GM21423 (cell line): ENCODE measurements around the gene CARMIL1.
"Not testable (repeated sequence)": the region's sequence is repeated elsewhere in the genome, so short reads cannot be mapped to it uniquely, and the experiment has no call there.

Experiments
- ATAC-seq: cut with Tn5 transposase; IDR thresholded peaks from one replicate; pipeline ENCODE4 v1.9.1; 2021; ENCODE audit warnings: mild to moderate bottlenecking, moderate library complexity; ENCODE audit not compliant: unreplicated experiment

CARMIL1 gene

GRCh38 chr6:25277386-25277785 lies 1.8 kb upstream of the CARMIL1 start:
- ATAC-seq = no peak

- ATAC-seq = no peak
Measured at GRCh38 chr6:25277857-25278256, 1.3 kb upstream of the CARMIL1 start.

- peak; percentile 17 for ATAC-seq
Measured at GRCh38 chr6:25278261-25278913, 787 bp upstream of the CARMIL1 start.

GRCh38 chr6:25279748-25280343 lies 672 bp downstream of the CARMIL1 start:
- no peak for ATAC-seq

GRCh38 chr6:25280344-25281074 lies 1.3 kb downstream of the CARMIL1 start:
- peak; percentile 35 for ATAC-seq

- no peak for ATAC-seq
Measured at GRCh38 chr6:25286891-25287290, 7.7 kb downstream of the CARMIL1 start.

- no peak for ATAC-seq
Measured at GRCh38 chr6:25287941-25288340, 8.8 kb downstream of the CARMIL1 start.

GRCh38 chr6:25288518-25288917 lies 9.3 kb downstream of the CARMIL1 start:
- no peak for ATAC-seq

- ATAC-seq = no peak
Measured at GRCh38 chr6:25290306-25291060, 11.3 kb downstream of the CARMIL1 start.

- no peak for ATAC-seq
Measured at GRCh38 chr6:25292384-25292783, 13.2 kb downstream of the CARMIL1 start.

GRCh38 chr6:25295651-25296050 lies 16.5 kb downstream of the CARMIL1 start:
- no peak for ATAC-seq

GRCh38 chr6:25296217-25296905 lies 17.2 kb downstream of the CARMIL1 start:
- no peak for ATAC-seq

GRCh38 chr6:25297039-25297441 lies 17.9 kb downstream of the CARMIL1 start:
- no peak for ATAC-seq

GRCh38 chr6:25297823-25298522 lies 18.8 kb downstream of the CARMIL1 start:
- ATAC-seq = no peak

- not testable (repeated sequence) for ATAC-seq
Measured at GRCh38 chr6:25298523-25298865, 19.3 kb downstream of the CARMIL1 start.

GRCh38 chr6:25301362-25301761 lies 22.2 kb downstream of the CARMIL1 start:
- ATAC-seq = peak; percentile 44

GRCh38 chr6:25302151-25302550 lies 23.0 kb downstream of the CARMIL1 start:
- ATAC-seq = no peak

- ATAC-seq = no peak
Measured at GRCh38 chr6:25302677-25303128, 23.5 kb downstream of the CARMIL1 start.

- ATAC-seq = no peak
Measured at GRCh38 chr6:25303254-25303653, 24.1 kb downstream of the CARMIL1 start.

GRCh38 chr6:25306379-25306778 lies 27.2 kb downstream of the CARMIL1 start:
- no peak for ATAC-seq
